NCI-H460 (cell line): Measurements from ENCODE around the gene SRPK2. TPM values are rescaled to one million over a fixed set of nuclear protein-coding genes. Genes with fewer than 3 reads are reported as not detected.
"Not testable (repeated sequence)": the region's sequence is repeated elsewhere in the genome, so short reads cannot be mapped to it uniquely, and the experiment has no call there.

Experiments used
- DNase-seq: peaks from one replicate; pipeline ENCODE4 v3.0.0-alpha.2; 2016; ENCODE audit warnings: low read depth; ENCODE audit errors: extremely low read depth
- total RNA-seq: library from RNA; depleted of rRNA; stranded (reverse); fragments of >200 nt; shearing (Covaris generic); gene quantifications from 2 replicates; pipeline ENCODE4 v1.2.3, GENCODE V29; 2014

The SRPK2 gene
- total RNA-seq, 1 experiment from 2014 or later = 52.8 TPM

GRCh38 chr7:105199386-105199785 lies 189.3 kb downstream of the SRPK2 start:
- no peak for DNase-seq

GRCh38 chr7:105198223-105198622 lies 190.5 kb downstream of the SRPK2 start:
- DNase-seq = no peak

GRCh38 chr7:105196473-105196872 lies 192.2 kb downstream of the SRPK2 start:
- DNase-seq = no peak

- DNase-seq = no peak
Observed at GRCh38 chr7:105195891-105196290, 192.8 kb downstream of the SRPK2 start.

- DNase-seq = not testable (repeated sequence)
Observed at GRCh38 chr7:105194959-105195358, 193.8 kb downstream of the SRPK2 start.

- no peak for DNase-seq
Observed at GRCh38 chr7:105191331-105191730, 197.4 kb downstream of the SRPK2 start.

- no peak for DNase-seq
Observed at GRCh38 chr7:105189859-105190492, 198.7 kb downstream of the SRPK2 start.

- DNase-seq = no peak
Observed at GRCh38 chr7:105188201-105188600, 200.5 kb downstream of the SRPK2 start.

- DNase-seq = no peak
Observed at GRCh38 chr7:105187302-105188169, 201.2 kb downstream of the SRPK2 start.

- DNase-seq = no peak
Observed at GRCh38 chr7:105185290-105186010, 203.3 kb downstream of the SRPK2 start.

- no peak for DNase-seq
Observed at GRCh38 chr7:105180002-105180401, 208.7 kb downstream of the SRPK2 start.

GRCh38 chr7:105178928-105179541 lies 209.7 kb downstream of the SRPK2 start:
- DNase-seq = no peak

GRCh38 chr7:105178177-105178576 lies 210.5 kb downstream of the SRPK2 start:
- no peak for DNase-seq

- DNase-seq = no peak
Observed at GRCh38 chr7:105177026-105177425, 211.7 kb downstream of the SRPK2 start.

- DNase-seq = no peak
Observed at GRCh38 chr7:105173586-105173985, 215.1 kb downstream of the SRPK2 start.

- no peak for DNase-seq
Observed at GRCh38 chr7:105164751-105165150, 224.0 kb downstream of the SRPK2 start.

GRCh38 chr7:105163718-105164117 lies 225.0 kb downstream of the SRPK2 start:
- no peak for DNase-seq

GRCh38 chr7:105161366-105161765 lies 227.4 kb downstream of the SRPK2 start:
- no peak for DNase-seq

GRCh38 chr7:105157278-105157677 lies 231.4 kb downstream of the SRPK2 start:
- DNase-seq = no peak

GRCh38 chr7:105156731-105157130 lies 232.0 kb downstream of the SRPK2 start:
- no peak for DNase-seq

GRCh38 chr7:105154084-105154483 lies 234.6 kb downstream of the SRPK2 start:
- DNase-seq = no peak
